ENCODE measurements around the gene TTC7B.

- TF ChIP-seq REST (IDR thresholded peaks at IDR 0.05; ENCODE audit: insufficient replicate concordance, low read depth) (no peak), CTCF (IDR thresholded peaks at IDR 0.05; ENCODE audit: insufficient read depth, low read length) (no peak), SPI1 (IDR thresholded peaks at IDR 0.05; ENCODE audit: borderline replicate concordance, low read depth) (no peak), GABPA (IDR thresholded peaks at IDR 0.05; ENCODE audit: low read depth) (no peak)
Measured at GRCh38 chr14:90568405-90568804, 247.8 kb downstream of the TTC7B start.

All from HL-60 (cell line).